NCI-H2029 treated with DMSO at 0.1 percent for 48 hours (cell line): ENCODE results near the gene POU4F3.
"Not testable (repeated sequence)": the region's sequence is repeated elsewhere in the genome, so short reads cannot be mapped to it uniquely, and the experiment has no call there.

ENCODE experiments used
- DNase-seq: peaks from one replicate; lab custom pipeline; 2025; lab: John Stamatoyannopoulos, UW

Gene POU4F3, protein sequence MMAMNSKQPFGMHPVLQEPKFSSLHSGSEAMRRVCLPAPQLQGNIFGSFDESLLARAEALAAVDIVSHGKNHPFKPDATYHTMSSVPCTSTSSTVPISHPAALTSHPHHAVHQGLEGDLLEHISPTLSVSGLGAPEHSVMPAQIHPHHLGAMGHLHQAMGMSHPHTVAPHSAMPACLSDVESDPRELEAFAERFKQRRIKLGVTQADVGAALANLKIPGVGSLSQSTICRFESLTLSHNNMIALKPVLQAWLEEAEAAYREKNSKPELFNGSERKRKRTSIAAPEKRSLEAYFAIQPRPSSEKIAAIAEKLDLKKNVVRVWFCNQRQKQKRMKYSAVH

DNA sequence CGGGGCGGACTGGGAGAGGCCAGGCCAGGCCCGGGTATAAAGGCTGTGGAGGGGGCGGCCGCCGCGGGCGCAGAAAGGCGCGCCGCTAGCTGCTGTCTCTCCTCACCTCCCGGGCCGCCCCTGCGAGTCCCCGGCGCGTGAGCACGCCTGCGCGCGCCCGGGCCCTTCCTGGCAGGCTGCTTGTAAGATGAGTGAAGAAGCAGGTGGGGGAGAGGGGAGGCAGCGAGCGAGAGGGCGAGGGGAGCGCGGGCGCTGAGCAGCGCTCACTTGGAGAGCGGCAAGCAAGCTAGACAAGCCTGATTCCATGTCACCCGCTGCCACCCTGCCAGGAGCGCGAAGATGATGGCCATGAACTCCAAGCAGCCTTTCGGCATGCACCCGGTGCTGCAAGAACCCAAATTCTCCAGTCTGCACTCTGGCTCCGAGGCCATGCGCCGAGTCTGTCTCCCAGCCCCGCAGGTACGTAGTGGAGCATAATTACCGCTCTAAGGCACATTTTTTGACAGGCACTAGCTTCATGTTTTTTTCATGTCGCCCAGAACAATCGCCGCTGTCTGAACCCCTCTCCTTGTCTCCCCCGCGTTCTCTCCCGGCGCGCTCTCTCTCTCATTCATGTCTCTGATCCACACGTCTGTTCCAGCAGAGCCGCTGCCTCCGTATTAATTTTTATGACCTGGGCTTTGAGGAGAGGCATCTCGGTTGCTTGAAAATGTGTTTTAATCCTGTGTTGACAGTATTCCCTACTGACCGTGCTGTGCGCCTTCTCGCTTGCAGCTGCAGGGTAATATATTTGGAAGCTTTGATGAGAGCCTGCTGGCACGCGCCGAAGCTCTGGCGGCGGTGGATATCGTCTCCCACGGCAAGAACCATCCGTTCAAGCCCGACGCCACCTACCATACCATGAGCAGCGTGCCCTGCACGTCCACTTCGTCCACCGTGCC lies at the start of gene POU4F3:
Gene POU4F3, plus strand, starts transcription at position 66 of the 941 bp plus-strand sequence. Its CDS starts 274 bp downstream, at position 340.
- DNase-seq = peak; percentile 25

DNA sequence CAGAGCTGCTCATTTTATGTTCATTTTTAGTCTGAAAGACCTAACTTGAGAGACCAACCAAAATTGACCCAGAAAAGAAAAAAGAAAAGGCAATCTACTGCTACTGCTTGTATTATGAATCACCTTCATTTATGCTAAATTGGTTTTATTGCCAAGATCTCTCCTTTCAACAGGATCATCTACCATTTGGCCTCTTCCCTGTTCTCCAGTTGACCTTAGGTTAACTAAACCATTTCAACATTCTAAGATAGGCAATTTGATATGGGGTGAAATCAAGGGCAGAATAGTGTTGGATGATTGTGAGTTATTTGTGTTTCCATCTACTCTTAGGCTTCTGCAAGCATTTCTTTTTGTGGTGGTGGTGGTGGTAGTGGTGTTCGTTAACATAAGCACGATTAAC lies 48.3 kb upstream of the POU4F3 start:
- no peak for DNase-seq

DNA sequence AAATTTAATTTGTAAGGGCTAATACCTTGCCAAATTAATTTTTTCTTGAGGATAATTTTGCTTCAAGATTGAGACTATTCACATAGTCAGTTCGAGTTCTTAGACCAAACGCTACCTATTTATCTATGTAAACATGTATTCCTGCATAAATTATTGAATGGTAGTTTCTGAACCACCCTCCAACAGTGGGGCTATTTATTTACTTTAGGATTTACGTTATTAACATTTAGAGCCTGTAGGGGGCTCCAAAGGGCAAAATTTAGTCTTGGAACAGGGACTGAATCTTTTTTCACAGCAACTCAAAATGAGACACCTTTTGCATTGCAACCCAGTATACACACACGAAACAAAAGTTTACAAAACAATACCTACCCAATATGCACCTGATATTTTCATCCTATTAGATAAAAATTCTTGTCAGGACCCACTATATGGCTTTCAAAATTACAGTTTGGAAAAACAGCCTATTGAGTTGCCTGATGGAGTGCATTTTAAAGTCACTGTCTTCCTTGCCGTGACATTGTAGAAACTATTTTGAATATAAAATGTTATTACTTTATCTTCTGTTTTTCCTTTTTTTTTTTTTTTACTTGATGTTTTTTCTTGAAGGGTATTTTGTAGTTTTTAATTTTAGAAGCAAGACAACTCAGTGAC lies 47.1 kb upstream of the POU4F3 start:
- DNase-seq = peak; percentile 16

DNA sequence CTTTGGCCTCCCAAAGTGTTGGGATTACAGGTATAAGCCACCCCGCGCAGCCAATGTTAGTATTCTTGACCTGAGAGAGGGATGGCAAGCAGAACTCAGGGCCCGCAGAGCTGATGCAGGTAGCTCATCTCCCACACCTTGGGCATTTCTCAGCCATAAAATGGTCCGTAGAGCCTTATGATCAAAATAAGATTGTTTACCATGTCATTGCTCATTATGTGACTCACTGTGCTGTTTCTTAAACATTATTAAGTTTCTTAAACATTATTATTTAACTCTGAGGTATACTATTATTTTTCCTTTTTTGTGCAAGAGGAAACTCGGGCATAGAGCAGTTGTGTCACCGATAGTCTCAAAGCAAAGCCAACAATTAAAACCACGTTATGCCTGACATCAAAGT lies 42.4 kb upstream of the POU4F3 start:
- DNase-seq = no peak

DNA sequence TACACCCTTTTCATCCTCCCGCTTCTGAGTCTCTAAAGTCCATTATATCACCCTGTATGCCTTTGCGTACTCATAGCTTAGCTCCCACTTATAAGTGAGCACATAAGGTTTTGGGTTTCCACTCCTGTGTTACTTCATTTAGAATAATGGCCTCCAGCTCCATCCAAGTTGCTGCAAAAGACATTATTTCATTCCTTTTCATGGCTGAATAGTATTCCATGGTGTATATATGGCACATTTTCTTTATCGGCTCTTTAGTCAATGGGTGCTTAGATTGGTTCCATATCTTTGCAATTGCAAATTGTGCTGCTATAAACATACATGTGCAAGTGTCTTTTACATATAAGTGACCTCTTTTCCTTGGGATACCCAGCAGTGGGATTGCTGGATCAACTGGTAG lies 39.7 kb upstream of the POU4F3 start:
- DNase-seq = not testable (repeated sequence)

DNA sequence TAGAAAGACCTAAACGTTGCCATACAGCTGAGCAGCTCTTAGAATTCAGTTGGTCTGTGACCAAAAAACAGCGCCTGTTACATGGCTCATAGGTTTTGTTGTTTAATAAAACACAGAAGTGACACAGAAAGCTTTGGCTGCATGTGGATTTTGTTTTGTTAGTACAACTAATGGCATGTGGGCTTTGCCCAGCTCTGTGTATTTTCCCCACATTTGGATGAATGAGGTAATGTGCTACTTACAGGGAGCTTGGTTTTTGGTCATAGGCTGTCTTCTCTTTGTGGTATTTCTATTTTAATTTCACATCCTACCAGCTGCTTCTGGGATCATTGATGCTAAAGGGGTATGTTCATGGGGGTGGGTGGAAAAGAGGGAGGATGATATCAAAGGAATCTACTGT lies 37.0 kb upstream of the POU4F3 start:
- DNase-seq = no peak

DNA sequence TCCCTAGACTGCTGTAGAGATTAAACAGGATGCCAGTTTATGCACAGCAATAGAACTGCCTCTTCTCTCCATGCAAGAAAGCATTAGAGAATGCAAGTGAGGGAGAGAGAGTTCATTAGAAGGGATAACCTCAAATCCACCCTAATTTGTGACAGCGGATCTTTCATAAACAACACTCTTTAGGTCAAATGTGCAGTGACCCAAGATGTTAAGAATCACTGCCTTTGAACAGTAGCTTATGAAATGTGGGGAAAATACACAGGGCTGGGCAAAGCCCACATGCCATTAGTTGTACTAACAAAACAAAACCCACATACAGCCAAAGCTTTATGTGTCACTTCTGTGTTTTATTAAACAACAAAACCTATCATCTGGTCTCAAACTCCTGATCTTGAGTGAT lies 36.2 kb upstream of the POU4F3 start:
- DNase-seq = no peak

DNA sequence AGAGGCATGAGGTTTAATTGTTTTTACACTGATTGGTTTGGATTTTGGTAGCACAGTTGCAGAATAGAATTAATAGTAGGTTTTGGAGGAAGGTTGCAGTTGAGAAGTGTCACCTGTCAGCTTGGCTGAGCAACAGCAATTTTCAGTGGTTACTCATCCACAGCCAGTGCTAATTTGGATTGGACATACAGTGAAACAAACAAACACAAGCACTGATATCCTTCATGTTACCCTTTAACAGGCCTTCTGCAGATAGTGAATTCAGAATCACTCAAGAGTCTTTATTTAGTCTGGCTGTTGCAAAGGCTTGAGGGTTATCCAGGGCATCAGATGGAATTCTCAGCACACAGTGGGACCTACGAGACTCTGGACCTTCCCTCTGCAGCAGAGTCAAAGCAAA lies 31.8 kb upstream of the POU4F3 start:
- no peak for DNase-seq

DNA sequence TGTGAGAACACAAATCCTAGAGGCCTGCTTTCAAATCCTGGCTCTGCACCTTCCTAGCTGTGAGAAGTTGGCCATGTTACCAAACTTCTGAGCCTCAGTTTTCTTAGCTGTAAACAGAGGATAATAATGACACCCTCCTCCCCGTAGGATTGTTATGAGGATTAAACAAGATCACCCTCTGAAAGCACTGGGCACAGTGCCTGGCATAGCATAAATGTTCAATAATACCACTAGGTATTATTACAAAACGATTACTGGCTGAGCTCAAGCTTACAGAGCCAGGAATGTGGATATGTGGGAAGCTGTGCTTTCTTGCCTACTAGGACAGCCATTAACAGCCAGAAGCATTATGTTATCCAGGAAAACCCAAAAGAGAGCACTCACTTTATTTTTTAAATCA lies 30.8 kb upstream of the POU4F3 start:
- no peak for DNase-seq

DNA sequence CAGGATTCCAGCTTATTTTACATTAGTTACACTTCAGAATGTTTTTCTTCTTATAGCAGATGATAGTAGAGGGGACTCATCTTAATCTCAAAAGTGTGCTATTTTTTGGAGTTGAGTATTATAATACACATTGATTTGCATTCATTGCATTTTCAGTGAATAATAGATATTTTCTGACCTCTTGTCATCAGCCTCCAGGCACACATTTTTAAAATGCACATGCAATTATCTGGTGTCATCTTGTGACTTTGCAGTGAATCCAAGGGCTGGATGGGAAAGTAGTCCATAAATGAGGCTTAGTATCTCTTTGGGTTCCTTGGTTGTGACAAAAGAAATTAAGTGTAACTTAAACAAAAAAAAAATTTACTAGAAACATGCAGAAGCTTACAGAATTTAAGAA lies 28.1 kb upstream of the POU4F3 start:
- DNase-seq = no peak

DNA sequence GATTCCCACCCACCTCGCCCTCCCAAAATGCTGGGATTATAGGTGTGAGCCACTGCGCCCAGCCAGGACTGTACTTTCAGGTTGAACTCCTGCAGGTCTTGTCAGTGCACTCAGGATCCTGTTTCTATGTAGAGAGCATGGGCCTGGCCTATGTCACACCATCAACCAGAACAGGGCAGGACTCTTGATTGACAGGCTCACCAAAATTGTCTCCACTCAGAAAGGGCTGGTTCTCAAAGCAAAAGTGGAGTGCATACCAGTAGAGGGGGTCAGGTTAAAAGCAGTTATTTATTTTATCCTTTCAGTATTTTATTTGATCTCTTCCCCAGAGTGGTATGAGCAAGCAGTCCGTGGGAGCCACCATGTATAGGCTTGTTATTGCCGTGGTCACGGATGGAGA lies 27.4 kb upstream of the POU4F3 start:
- DNase-seq = no peak

DNA sequence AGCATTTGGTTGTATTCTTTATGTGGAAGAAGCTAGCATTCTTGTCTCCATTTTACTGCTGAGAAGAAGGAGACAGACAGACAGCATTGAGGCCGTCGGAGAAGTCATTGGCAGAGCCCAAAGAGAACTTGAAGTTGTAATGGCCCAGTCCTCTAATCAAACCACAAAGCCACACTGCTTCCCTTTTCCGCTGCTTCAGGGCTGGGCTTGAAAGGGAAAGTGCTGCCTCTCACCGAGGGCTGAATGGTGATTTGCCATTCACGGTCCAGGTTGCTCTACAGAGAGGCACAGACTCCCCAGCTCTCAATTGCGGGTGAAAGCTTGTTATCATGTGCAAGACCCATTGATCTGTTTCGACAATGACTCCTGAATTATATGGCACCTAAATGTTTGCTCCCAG lies 25.6 kb upstream of the POU4F3 start:
- no peak for DNase-seq

DNA sequence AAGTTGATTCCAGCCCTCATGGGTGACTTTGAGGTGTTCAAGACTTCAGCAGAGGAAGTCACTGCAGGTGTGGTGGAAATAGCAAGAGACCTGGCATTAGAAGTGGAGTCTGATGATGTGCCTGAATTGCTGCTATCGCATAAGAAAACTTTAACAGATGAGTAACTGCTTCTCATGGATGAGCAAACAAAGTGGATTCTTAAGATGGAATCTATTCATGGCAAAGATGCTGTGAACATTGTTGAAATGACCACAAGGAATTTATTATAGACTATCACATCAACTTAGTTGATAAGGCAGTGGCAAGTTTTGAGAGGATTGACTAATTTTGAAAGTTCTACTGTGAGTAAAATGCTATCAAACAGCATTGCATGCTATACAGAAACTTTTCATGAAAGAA lies 17.1 kb upstream of the POU4F3 start:
- DNase-seq = no peak

DNA sequence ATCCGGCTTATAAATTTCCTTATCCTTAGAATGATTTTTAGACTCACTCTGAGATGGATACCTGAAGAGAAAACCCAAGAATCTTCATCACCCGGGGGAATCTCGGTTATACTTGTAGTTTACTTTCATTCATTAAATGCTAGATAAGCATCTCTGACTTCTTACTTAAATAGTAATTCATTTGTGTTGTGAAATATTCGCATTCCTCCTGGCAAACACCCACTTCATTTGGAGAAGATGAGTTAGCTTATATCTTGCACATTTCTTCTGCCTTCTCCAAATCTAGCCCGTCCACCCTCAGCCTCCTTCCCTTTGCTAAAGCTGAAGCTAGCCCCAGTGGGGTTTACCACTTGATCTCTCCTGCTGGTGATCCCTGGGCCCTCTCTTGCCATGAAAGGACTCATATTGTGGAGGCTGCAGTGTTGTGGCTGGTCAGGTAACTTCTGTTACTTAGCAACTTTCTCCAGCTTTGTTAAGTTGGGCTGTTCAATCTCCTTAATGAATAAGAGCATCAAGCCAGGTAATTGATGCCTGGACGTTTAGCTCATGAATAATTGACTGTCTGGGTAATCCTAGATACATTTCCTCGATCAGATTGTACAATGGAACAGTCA lies 11.3 kb upstream of the POU4F3 start:
- DNase-seq = no peak

DNA sequence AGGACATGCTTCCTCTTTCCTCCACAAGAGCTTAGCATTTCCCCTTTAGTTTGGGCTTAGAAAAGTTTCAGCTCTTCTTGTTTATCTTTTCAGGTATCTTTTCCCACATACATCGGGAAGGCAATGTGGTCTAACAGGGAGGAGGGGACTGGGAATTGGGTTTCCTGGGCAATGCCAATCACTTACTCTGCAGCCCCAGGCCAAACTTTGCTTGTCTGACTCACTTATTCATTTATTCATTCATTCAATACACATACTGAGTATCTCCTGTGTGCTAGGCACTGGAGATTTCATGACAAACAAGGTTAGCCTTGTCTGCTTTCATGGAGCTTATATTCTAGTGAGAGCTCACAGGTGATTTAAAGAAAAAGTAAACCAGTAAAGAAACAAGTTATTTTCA lies 10.7 kb upstream of the POU4F3 start:
- DNase-seq = no peak

DNA sequence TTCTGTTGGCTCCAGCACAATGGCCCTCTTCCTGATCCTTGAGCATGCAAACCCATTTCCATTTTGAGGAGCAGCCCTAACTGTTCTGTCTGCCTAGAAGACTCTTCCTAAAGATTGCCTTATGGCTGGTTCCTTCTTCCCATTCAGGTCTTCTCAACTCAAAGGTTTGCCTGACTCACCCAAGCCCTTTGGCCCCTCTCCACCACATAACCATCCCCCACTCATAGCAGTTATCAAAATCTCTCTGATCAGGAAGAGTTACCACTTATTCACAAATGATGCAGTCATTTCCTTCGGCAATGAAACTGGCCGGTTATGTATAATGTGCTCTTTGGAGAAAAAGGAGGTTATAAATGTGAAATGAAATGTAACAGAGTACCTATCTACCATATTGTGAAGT lies 8.9 kb upstream of the POU4F3 start:
- DNase-seq = no peak

DNA sequence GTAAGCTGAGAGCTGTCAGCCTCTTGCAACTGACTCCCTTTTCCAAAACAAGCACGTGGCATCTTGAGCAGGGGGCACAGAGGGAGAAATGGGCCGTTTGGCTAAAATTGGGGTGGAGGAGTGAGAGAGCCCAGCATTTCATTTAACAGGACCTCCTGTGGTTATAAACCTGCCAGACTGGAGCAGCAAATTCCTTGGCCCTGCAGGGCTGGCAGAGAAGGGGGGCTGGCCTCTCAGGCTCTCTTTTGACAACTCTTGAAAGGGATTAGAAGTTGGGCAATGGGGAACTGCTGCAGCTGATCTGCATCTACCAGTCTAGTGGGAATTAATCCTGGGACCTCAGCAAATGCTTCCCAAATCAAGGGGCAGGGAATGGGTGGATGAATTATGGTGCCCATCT lies 7.2 kb upstream of the POU4F3 start:
- no peak for DNase-seq

DNA sequence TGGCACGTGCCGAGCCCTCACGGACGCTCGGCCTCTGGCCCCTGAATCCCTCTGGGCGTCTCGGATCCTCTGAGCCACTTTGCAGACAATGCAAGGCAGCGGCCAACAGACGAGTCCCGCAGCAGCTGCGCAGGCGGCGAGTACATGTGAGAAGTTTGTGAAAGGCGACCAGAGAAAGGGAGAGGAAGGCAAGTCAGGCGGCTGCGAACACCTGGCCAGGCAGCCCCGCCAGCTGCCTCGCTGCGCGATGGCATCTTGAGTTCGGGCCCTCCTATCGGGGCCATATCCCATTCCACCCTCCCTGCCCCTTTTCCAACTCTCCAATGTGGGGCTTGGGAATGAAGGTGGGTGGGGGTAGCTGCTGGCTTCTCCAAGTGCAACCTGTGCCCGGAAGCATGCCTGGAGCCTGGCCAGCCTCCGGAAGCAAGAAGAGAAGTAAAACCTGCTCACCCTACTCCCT lies 4.5 kb upstream of the POU4F3 start:
- DNase-seq = no peak

DNA sequence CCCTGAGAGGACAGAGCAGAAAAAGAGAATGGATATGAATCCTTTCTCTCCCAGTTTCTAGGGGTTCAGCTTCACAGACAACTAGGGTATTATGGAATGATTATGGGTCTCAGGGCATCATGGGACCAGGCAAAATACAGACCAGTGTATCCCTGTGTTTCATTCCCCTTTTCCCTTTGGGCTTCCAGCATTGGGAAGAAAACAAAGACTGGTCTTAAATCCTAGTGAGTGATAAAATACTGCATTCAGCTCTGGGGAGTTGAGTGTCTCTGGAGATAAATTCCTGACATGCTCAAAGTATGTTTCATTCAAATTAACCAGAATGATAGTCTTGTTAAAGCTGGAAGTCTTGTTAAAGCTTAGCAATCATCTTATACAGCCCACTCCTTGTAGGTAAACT lies 2.4 kb upstream of the POU4F3 start:
- DNase-seq = no peak

DNA sequence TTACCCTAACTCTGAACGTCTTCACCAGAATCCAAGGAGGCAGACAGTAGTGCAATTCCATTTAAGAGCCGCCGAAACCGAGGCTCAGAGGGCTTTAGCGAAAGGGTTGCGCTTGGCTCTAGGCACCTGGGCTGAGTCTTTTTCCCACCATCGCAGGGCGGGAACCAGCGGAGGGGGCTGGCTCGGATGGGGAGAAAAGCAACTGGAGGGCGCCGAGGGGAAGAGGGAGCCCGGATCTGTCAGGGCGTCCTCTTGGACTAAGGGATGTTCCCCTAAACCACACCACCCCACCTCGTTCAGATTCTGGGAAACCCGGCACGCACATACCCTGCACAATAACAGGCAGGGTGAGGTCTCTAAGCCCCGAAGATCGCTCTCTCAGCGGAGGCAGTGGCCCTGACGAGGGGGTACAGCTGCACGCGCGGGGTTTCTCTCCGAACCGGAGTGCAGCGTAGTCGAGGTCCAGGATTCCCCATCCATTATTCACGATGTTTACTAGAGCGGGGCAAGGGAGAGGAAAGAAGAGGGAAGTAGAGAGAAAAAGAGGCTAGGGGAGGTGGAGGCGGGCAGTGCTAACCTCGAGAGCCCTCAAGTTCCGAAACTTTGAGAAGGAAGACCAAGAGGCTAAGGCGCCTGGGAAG lies 1.3 kb upstream of the POU4F3 start:
- DNase-seq = no peak

DNA sequence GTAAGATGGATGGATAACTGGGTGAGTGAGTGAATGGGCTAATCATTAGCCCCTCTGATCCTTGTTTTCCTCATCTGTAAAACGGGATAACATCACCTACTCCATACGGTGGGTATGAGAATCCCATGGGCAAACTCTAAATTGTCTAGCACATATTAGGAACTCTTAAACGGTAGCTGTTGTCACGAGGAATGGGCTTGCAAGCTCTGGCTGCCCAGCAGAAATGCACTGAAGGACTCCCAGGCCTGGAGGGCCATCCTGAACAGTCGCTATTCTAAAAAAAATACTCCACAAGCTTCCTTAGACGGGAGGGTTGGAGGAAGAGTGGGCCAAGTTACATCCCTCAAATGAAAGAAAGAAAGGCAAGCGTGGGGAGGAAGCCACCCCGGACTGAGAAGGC lies 711 bp upstream of the POU4F3 start:
- no peak for DNase-seq
